ENCODE data around the gene SOX6. TPM values are rescaled to one million over a fixed set of nuclear protein-coding genes. Genes with fewer than 3 reads are reported as not detected.

The SOX6 gene
- total and polyA plus RNA-seq, 2 donors (not counting 1 experiment from before 2014, with no cell fraction given): 3.0 to 5.1 TPM

- Histone ChIP-seq H3K4me3 (replicated peaks in 1 of 4; ENCODE audit: control extremely low read depth in 1 of 4, insufficient read depth in 1 of 4, low read depth in 3 of 4, low read length in 4 of 4) (no peak overlapping the region), H3K27me3 (ENCODE audit: control insufficient read depth, insufficient read depth, low read length) (no peaks in the 10 kb centered on the region), H3K27ac (ENCODE audit: insufficient read depth, low read length) (no peak overlapping the region), H3K4me2 (ENCODE audit: extremely low read depth, insufficient read depth, low read length) (no peak overlapping the region), H2AFZ (ENCODE audit: low read length) (no peak overlapping the region), H3K36me3 (ENCODE audit: control insufficient read depth, insufficient read depth, low read length) (no peaks in the 10 kb centered on the region), H3K9me3 (ENCODE audit: control insufficient read depth, insufficient read depth, low read depth, low read length) (no peaks in the 10 kb centered on the region), H3K9ac (ENCODE audit: insufficient read depth, low read length) (no peak overlapping the region), H3K79me2 (ENCODE audit: control insufficient read depth, insufficient read depth, low read length) (no peaks in the 10 kb centered on the region), H3K4me1 (ENCODE audit: control insufficient read depth, extremely low read depth, insufficient read depth, low read length) (no peaks in the 10 kb centered on the region), H4K20me1 (ENCODE audit: control insufficient read depth, extremely low read depth, insufficient read depth, low read length) (no peaks in the 10 kb centered on the region)
- TF ChIP-seq, protein P1, sequence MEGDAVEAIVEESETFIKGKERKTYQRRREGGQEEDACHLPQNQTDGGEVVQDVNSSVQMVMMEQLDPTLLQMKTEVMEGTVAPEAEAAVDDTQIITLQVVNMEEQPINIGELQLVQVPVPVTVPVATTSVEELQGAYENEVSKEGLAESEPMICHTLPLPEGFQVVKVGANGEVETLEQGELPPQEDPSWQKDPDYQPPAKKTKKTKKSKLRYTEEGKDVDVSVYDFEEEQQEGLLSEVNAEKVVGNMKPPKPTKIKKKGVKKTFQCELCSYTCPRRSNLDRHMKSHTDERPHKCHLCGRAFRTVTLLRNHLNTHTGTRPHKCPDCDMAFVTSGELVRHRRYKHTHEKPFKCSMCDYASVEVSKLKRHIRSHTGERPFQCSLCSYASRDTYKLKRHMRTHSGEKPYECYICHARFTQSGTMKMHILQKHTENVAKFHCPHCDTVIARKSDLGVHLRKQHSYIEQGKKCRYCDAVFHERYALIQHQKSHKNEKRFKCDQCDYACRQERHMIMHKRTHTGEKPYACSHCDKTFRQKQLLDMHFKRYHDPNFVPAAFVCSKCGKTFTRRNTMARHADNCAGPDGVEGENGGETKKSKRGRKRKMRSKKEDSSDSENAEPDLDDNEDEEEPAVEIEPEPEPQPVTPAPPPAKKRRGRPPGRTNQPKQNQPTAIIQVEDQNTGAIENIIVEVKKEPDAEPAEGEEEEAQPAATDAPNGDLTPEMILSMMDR (conservative IDR thresholded peaks at IDR 0.05 in 1 of 2, IDR thresholded peaks at IDR 0.05 in 1 of 2; ENCODE audit: low read depth in 1 of 2, low read length in 2 of 2): no peak
- TF ChIP-seq EZH2 (IDR thresholded peaks at IDR 0.05; ENCODE audit: low read length, missing control alignments): no peak
- no peak for DNase-seq (ENCODE audit: low read depth in 2 of 2)
Observed at GRCh38 chr11:16016468-16016829, 339.9 kb downstream of the SOX6 start.

- no peaks in the 10 kb centered on the region for H3K79me2 ChIP-seq (ENCODE audit: control insufficient read depth, insufficient read depth, low read length)
- no peak for TF ChIP-seq EZH2 (IDR thresholded peaks at IDR 0.05; ENCODE audit: low read length, missing control alignments)
- TF ChIP-seq, protein P1 (conservative IDR thresholded peaks at IDR 0.05 in 1 of 2, IDR thresholded peaks at IDR 0.05 in 1 of 2; ENCODE audit: low read depth in 1 of 2, low read length in 2 of 2): no peak
- H3K4me2 ChIP-seq (ENCODE audit: extremely low read depth, insufficient read depth, low read length): no peak overlapping the region
- no peaks in the 10 kb centered on the region for H3K27me3 ChIP-seq (ENCODE audit: control insufficient read depth, insufficient read depth, low read length)
- H4K20me1 ChIP-seq (ENCODE audit: control insufficient read depth, extremely low read depth, insufficient read depth, low read length): no peaks in the 10 kb centered on the region
- no peak overlapping the region for H3K4me3 ChIP-seq (replicated peaks in 1 of 4; ENCODE audit: control extremely low read depth in 1 of 4, insufficient read depth in 1 of 4, low read depth in 3 of 4, low read length in 4 of 4)
- H3K9me3 ChIP-seq (ENCODE audit: control insufficient read depth, insufficient read depth, low read depth, low read length): no peaks in the 10 kb centered on the region
- no peak overlapping the region for H2AFZ ChIP-seq (ENCODE audit: low read length)
- no peak overlapping the region for H3K9ac ChIP-seq (ENCODE audit: insufficient read depth, low read length)
- no peak overlapping the region for H3K27ac ChIP-seq (ENCODE audit: insufficient read depth, low read length)
- H3K36me3 ChIP-seq (ENCODE audit: control insufficient read depth, insufficient read depth, low read length): no peaks in the 10 kb centered on the region
- DNase-seq (ENCODE audit: low read depth in 2 of 2): no peak
- H3K4me1 ChIP-seq (ENCODE audit: control insufficient read depth, extremely low read depth, insufficient read depth, low read length): no peaks in the 10 kb centered on the region
Observed at GRCh38 chr11:16015741-16016467, 340.4 kb downstream of the SOX6 start.

DNA sequence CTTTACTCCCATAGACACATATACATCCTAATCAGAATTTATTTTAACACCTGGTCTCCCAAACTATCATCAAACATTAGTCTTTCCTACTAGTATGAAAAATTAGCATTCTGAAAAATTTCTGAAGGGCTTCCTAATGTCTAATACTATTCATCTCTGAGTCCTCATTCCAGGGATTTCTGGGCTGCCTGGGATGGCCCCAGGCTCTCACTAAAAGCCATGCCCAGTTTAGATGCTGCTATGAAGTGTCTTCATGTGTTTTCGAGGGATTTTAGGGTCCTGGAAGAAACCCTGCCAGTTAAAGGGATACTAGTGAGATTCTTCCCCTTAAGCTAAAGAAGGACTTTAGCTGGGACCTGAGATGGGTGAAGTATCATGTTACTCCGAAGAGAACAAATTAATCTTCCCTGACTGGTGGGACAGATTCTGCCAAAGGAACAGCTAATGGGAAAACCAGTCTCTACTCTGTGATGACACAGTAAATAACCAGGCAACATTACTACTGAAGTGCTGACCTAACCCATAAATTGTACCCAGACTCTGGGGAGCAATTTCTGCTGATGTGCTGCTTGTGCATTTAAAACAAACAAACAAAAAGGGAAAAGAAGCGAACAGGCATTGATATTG lies 342.6 kb downstream of the SOX6 start:
- TF ChIP-seq, protein P1 (conservative IDR thresholded peaks at IDR 0.05 in 1 of 2, IDR thresholded peaks at IDR 0.05 in 1 of 2; ENCODE audit: low read depth in 1 of 2, low read length in 2 of 2): no peak
- TF ChIP-seq EZH2 (IDR thresholded peaks at IDR 0.05; ENCODE audit: low read length, missing control alignments): no peak
- Histone ChIP-seq H3K9me3 (ENCODE audit: control insufficient read depth, insufficient read depth, low read depth, low read length) (no peaks in the 10 kb centered on the region), H3K4me2 (ENCODE audit: extremely low read depth, insufficient read depth, low read length) (no peak overlapping the region), H3K79me2 (ENCODE audit: control insufficient read depth, insufficient read depth, low read length) (no peaks in the 10 kb centered on the region), H2AFZ (ENCODE audit: low read length) (no peak overlapping the region), H3K27me3 (ENCODE audit: control insufficient read depth, insufficient read depth, low read length) (no peaks in the 10 kb centered on the region), H3K36me3 (ENCODE audit: control insufficient read depth, insufficient read depth, low read length) (no peaks in the 10 kb centered on the region), H3K4me3 (replicated peaks in 1 of 4; ENCODE audit: control extremely low read depth in 1 of 4, insufficient read depth in 1 of 4, low read depth in 3 of 4, low read length in 4 of 4) (no peak overlapping the region), H4K20me1 (ENCODE audit: control insufficient read depth, extremely low read depth, insufficient read depth, low read length) (no peaks in the 10 kb centered on the region), H3K4me1 (ENCODE audit: control insufficient read depth, extremely low read depth, insufficient read depth, low read length) (no peaks in the 10 kb centered on the region), H3K27ac (ENCODE audit: insufficient read depth, low read length) (no peak overlapping the region), H3K9ac (ENCODE audit: insufficient read depth, low read length) (no peak overlapping the region)
- peak; percentile 56 for DNase-seq (ENCODE audit: low read depth in 2 of 2)

Data from fibroblast of lung (primary cell).